OCI-LY1 (cell line): Measurements from ENCODE around the gene PTPN4.

ENCODE experiments used
- CTCF ChIP-seq: fragments of 200-600 bp; sonication (generic), shearing (Covaris generic); IDR thresholded peaks from 2 replicates; pipeline ENCODE4 v1.5.1; 2017; ENCODE audit warnings: mild to moderate bottlenecking, antibody characterized with exemption, low read length, moderate library complexity, mixed read lengths
- EZH2 ChIP-seq: fragments of 200-600 bp; sonication (generic), shearing (Covaris generic); IDR thresholded peaks from 2 replicates; pipeline ENCODE4 v1.8.0; 2017; ENCODE audit warnings: borderline replicate concordance, mixed run types, mild to moderate bottlenecking, antibody characterized with exemption, low read length, moderate library complexity, mixed read lengths

GRCh38 chr2:120028795-120029194 is 269.1 kb downstream of the PTPN4 start:
- TF ChIP-seq CTCF (no peak), EZH2 (no peak)
